GM23338 (cell line): ENCODE measurements around the gene ZNF516. TPM values are rescaled to one million over a fixed set of nuclear protein-coding genes. Genes with fewer than 3 reads are reported as not detected.

Experiments
- ATAC-seq: fragments of 200-7000 bp; cut with Tn5 transposase; 3 replicates; pipeline ENCODE4 v1.9.1; 2020
- DNase-seq: peaks from one replicate; pipeline ENCODE4 v3.0.0-alpha.2; 2015; ENCODE audit warnings: low spot score
- H2AFZ ChIP-seq: fragments of 200-600 bp; sonication (generic); 2 replicates; pipeline ENCODE4 v1.8.0; 2016; ENCODE audit warnings: antibody characterized with exemption, mild to moderate bottlenecking, moderate library complexity
- H3F3A ChIP-seq: fragments of 200-600 bp; sonication (generic); replicated peaks from 2 replicates; pipeline ENCODE4 v1.8.0; 2017; ENCODE audit warnings: antibody characterized with exemption, mixed run types, low read depth
- H3K27ac ChIP-seq: fragments of 200-600 bp; sonication (generic); 2 replicates; pipeline ENCODE4 v1.6.1; 2016; ENCODE audit warnings: low read depth
- H3K27me3 ChIP-seq: fragments of 200-600 bp; sonication (generic); 2 replicates; pipeline ENCODE4 v1.8.0; 2016; ENCODE audit warnings: mild to moderate bottlenecking, mixed run types, moderate library complexity; ENCODE audit not compliant: insufficient read depth
- H3K36me3 ChIP-seq: fragments of 200-600 bp; sonication (generic); 2 replicates; pipeline ENCODE4 v1.8.0; 2016; ENCODE audit warnings: mild to moderate bottlenecking; ENCODE audit not compliant: insufficient read depth
- H3K4me1 ChIP-seq: fragments of 200-600 bp; sonication (generic); 2 replicates; pipeline ENCODE4 v1.8.0; 2016; ENCODE audit warnings: mild to moderate bottlenecking, moderate library complexity; ENCODE audit not compliant: insufficient read depth
- H3K4me2 ChIP-seq: fragments of 200-600 bp; sonication (generic); 2 replicates; pipeline ENCODE4 v1.7.1; 2017; ENCODE audit warnings: mixed run types
- H3K4me3 ChIP-seq: fragments of 200-600 bp; sonication (generic); 2 replicates; pipeline ENCODE4 v1.6.1; 2016; ENCODE audit warnings: mixed run types
- H3K79me2 ChIP-seq: fragments of 200-600 bp; sonication (generic); replicated peaks from 2 replicates; pipeline ENCODE4 v1.8.0; 2017; ENCODE audit warnings: mild to moderate bottlenecking; ENCODE audit not compliant: insufficient read depth
- H3K9me2 ChIP-seq: fragments of 200-600 bp; sonication (generic); 2 replicates; pipeline ENCODE4 v1.8.0; 2017; ENCODE audit not compliant: insufficient read depth
- H4K20me1 ChIP-seq: fragments of 200-600 bp; sonication (generic); replicated peaks from 2 replicates; pipeline ENCODE4 v1.8.0; 2017; ENCODE audit warnings: mild to moderate bottlenecking; ENCODE audit not compliant: insufficient read depth
- H3K27ac Mint-ChIP-seq: 2 replicates; pipeline ENCODE4 v1.8.0; 2020; ENCODE audit warnings: inconsistent platforms, mild to moderate bottlenecking, moderate library complexity, mixed read lengths
- H3K27me3 Mint-ChIP-seq: 3 replicates; pipeline ENCODE4 v1.8.0; 2022; ENCODE audit warnings: low read depth, mild to moderate bottlenecking, moderate library complexity, mixed read lengths, inconsistent platforms; ENCODE audit not compliant: insufficient read depth, poor library complexity
- H3K36me3 Mint-ChIP-seq: 3 replicates; pipeline ENCODE4 v1.8.0; 2021; ENCODE audit warnings: low read depth, mild to moderate bottlenecking, inconsistent platforms, moderate library complexity, mixed read lengths
- H3K4me1 Mint-ChIP-seq: 3 replicates; pipeline ENCODE4 v1.8.0; 2020; ENCODE audit warnings: mild to moderate bottlenecking, inconsistent platforms, mixed read lengths
- H3K4me3 Mint-ChIP-seq: 3 replicates; pipeline ENCODE4 v1.8.0; 2021; ENCODE audit warnings: moderate library complexity, mild to moderate bottlenecking, inconsistent platforms, mixed read lengths
- H3K9me3 Mint-ChIP-seq: 3 replicates; pipeline ENCODE4 v1.8.0; 2020; ENCODE audit warnings: moderate library complexity, mild to moderate bottlenecking, inconsistent platforms, mixed read lengths
- CREB1 ChIP-seq: fragments of 250-450 bp; sonication (Bioruptor Pico); IDR thresholded peaks from 2 replicates; pipeline ENCODE4 v1.5.0; 2020; ENCODE audit warnings: low read depth, mild to moderate bottlenecking, moderate library complexity
- CTCF ChIP-seq, 2 experiments: fragments of 200-600 bp in 1 of 2; sonication (generic) in 1 of 2; conservative IDR thresholded peaks; 2 replicates each; pipeline versions ENCODE4 v1.5.1 to v1.6.1; 2016 to 2017; ENCODE audit warnings: antibody characterized with exemption in 2 of 2, low read depth in 2 of 2, mild to moderate bottlenecking in 2 of 2, moderate library complexity in 1 of 2
- ETS1 ChIP-seq: IDR thresholded peaks from 2 replicates; pipeline ENCODE4 v1.6.1; 2016; ENCODE audit warnings: antibody characterized with exemption
- EZH2 ChIP-seq: fragments of 200-600 bp; sonication (generic); IDR thresholded peaks from one replicate; pipeline ENCODE4 v1.8.0; 2017; ENCODE audit warnings: antibody characterized with exemption, mild to moderate bottlenecking, low read depth; ENCODE audit not compliant: unreplicated experiment
- EZH2phosphoT487 ChIP-seq: fragments of 200-600 bp; sonication (generic); IDR thresholded peaks from one replicate; pipeline ENCODE4 v1.8.1; 2018; ENCODE audit warnings: antibody characterized with exemption; ENCODE audit not compliant: unreplicated experiment
- JUNB ChIP-seq: IDR thresholded peaks from one replicate; pipeline ENCODE4 v1.6.1; 2016; ENCODE audit warnings: antibody characterized with exemption; ENCODE audit not compliant: unreplicated experiment
- NANOG ChIP-seq: IDR thresholded peaks from 2 replicates; pipeline ENCODE4 v1.6.1; 2016; ENCODE audit warnings: antibody characterized with exemption, borderline replicate concordance
- POLR2AphosphoS5 ChIP-seq: IDR thresholded peaks from 2 replicates; pipeline ENCODE4 v1.6.1; 2016; ENCODE audit warnings: antibody characterized with exemption, low read depth
- STAT1 ChIP-seq: IDR thresholded peaks from one replicate; pipeline ENCODE4 v1.6.1; 2016; ENCODE audit warnings: antibody characterized with exemption; ENCODE audit not compliant: unreplicated experiment
- ZNF114 ChIP-seq: fragments of 250-450 bp; sonication (Bioruptor Pico); IDR thresholded peaks from 2 replicates; pipeline ENCODE4 v1.5.0; 2020; ENCODE audit warnings: mild to moderate bottlenecking, moderate library complexity
- ZNF331 ChIP-seq: fragments of 250-450 bp; sonication (Bioruptor Pico); IDR thresholded peaks from 2 replicates; pipeline ENCODE4 v1.5.0; 2020; ENCODE audit warnings: low read depth, mild to moderate bottlenecking, moderate library complexity
- polyA plus RNA-seq: library from polyadenylated mRNA; unstranded; fragments of >200 nt; fragmentation: Nextera tagmentation; extraction: Ambion mirVana; gene quantifications from 2 replicates; pipeline ENCODE4 v1.2.1, GENCODE V29; 2016
- total RNA-seq: library from RNA; depleted of rRNA; stranded (reverse); fragments of >200 nt; shearing (Covaris generic); gene quantifications from 2 replicates; pipeline ENCODE4 v1.2.3, GENCODE V29; 2014
- TF ChIP-seq, protein P1 (sequence below): fragments of 250-450 bp; sonication (Bioruptor Pico); IDR thresholded peaks from 2 replicates; pipeline ENCODE4 v1.5.0; 2020; ENCODE audit warnings: mild to moderate bottlenecking, moderate library complexity
- TF ChIP-seq, protein P2 (sequence below): IDR thresholded peaks from one replicate; pipeline ENCODE4 v1.6.1; 2018; ENCODE audit warnings: antibody characterized with exemption; ENCODE audit not compliant: unreplicated experiment

The ZNF516 gene
- total and polyA plus RNA-seq, 2 experiments from 2014 or later = 11.9 to 24.2 TPM

DNA sequence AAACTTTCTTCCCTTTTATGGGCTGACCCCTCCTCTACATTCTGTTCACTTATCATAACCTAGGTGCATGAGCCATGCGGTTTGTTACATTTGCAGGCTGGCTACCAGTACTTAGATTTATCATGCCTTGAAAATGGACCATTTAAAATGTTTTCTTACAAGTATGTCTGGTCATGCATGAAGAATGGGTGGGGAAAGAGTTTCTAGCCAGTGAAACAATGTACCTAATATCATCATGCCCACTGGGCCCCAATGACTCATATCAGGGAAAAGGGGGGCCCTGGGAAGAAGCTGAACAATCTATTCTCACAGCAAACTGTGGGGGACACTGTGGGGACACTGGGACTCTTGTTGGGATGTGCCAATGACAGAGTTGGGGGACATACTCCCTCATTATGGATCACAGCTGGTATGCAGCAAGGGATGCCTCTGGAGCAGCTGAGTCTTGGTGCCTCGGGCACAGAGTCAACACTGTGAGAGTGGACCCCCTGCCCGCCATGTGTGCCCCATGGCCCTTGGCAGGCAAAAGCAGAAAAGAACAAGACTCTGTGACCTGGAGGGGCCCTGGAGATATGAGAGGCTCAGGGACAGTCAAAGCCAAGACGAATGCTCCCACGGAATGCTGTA lies 156.3 kb downstream of the ZNF516 start:
- Histone ChIP-seq H3K9me2 (peaks cover 8% of the 10 kb centered on the region), H3K4me1 (no peaks in the 10 kb centered on the region), H3F3A (no peaks in the 10 kb centered on the region), H3K27me3 (no peaks in the 10 kb centered on the region), H2AFZ (no peak overlapping the region), H3K4me2 (no peak overlapping the region), H3K36me3 (no peaks in the 10 kb centered on the region), H4K20me1 (no peaks in the 10 kb centered on the region), H3K4me3 (no peak overlapping the region), H3K27ac (no peak overlapping the region), H3K79me2 (no peaks in the 10 kb centered on the region)
- no peak overlapping the region for H3K4me3 Mint-ChIP-seq
- DNase-seq = no peak
- peaks cover 7% of the 10 kb centered on the region; the same call in 2 of the 3 replicates for H3K36me3 Mint-ChIP-seq
- no peaks in the 10 kb centered on the region for H3K4me1 Mint-ChIP-seq
- no peak for ATAC-seq
- H3K27me3 Mint-ChIP-seq = no peaks in the 10 kb centered on the region
- peaks cover 10% of the 10 kb centered on the region for H3K9me3 Mint-ChIP-seq
- H3K27ac Mint-ChIP-seq = no peak overlapping the region
- TF ChIP-seq ZNF114 (no peak), EZH2 (no peak), EZH2phosphoT487 (no peak), CREB1 (CRISPR knock-in tag) (no peak), ETS1 (no peak), POLR2AphosphoS5 (no peak), JUNB (no peak), NANOG (no peak), ZNF331 (no peak), STAT1 (no peak), CTCF (conservative IDR thresholded peaks at IDR 0.05; ENCODE audit: low read depth in 2 of 2) (no peak)
- TF ChIP-seq, protein P1, sequence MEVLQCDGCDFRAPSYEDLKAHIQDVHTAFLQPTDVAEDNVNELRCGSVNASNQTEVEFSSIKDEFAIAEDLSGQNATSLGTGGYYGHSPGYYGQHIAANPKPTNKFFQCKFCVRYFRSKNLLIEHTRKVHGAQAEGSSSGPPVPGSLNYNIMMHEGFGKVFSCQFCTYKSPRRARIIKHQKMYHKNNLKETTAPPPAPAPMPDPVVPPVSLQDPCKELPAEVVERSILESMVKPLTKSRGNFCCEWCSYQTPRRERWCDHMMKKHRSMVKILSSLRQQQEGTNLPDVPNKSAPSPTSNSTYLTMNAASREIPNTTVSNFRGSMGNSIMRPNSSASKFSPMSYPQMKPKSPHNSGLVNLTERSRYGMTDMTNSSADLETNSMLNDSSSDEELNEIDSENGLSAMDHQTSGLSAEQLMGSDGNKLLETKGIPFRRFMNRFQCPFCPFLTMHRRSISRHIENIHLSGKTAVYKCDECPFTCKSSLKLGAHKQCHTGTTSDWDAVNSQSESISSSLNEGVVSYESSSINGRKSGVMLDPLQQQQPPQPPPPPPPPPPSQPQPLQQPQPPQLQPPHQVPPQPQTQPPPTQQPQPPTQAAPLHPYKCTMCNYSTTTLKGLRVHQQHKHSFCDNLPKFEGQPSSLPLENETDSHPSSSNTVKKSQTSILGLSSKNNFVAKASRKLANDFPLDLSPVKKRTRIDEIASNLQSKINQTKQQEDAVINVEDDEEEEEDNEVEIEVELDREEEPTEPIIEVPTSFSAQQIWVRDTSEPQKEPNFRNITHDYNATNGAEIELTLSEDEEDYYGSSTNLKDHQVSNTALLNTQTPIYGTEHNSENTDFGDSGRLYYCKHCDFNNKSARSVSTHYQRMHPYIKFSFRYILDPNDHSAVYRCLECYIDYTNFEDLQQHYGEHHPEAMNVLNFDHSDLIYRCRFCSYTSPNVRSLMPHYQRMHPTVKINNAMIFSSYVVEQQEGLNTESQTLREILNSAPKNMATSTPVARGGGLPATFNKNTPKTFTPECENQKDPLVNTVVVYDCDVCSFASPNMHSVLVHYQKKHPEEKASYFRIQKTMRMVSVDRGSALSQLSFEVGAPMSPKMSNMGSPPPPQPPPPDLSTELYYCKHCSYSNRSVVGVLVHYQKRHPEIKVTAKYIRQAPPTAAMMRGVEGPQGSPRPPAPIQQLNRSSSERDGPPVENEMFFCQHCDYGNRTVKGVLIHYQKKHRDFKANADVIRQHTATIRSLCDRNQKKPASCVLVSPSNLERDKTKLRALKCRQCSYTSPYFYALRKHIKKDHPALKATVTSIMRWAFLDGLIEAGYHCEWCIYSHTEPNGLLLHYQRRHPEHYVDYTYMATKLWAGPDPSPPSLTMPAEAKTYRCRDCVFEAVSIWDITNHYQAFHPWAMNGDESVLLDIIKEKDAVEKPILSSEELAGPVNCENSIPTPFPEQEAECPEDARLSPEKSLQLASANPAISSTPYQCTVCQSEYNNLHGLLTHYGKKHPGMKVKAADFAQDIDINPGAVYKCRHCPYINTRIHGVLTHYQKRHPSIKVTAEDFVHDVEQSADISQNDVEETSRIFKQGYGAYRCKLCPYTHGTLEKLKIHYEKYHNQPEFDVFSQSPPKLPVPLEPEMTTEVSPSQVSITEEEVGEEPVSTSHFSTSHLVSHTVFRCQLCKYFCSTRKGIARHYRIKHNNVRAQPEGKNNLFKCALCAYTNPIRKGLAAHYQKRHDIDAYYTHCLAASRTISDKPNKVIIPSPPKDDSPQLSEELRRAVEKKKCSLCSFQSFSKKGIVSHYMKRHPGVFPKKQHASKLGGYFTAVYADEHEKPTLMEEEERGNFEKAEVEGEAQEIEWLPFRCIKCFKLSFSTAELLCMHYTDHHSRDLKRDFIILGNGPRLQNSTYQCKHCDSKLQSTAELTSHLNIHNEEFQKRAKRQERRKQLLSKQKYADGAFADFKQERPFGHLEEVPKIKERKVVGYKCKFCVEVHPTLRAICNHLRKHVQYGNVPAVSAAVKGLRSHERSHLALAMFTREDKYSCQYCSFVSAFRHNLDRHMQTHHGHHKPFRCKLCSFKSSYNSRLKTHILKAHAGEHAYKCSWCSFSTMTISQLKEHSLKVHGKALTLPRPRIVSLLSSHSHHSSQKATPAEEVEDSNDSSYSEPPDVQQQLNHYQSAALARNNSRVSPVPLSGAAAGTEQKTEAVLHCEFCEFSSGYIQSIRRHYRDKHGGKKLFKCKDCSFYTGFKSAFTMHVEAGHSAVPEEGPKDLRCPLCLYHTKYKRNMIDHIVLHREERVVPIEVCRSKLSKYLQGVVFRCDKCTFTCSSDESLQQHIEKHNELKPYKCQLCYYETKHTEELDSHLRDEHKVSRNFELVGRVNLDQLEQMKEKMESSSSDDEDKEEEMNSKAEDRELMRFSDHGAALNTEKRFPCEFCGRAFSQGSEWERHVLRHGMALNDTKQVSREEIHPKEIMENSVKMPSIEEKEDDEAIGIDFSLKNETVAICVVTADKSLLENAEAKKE (CRISPR knock-in tag) = no peak
- TF ChIP-seq, protein P2, sequence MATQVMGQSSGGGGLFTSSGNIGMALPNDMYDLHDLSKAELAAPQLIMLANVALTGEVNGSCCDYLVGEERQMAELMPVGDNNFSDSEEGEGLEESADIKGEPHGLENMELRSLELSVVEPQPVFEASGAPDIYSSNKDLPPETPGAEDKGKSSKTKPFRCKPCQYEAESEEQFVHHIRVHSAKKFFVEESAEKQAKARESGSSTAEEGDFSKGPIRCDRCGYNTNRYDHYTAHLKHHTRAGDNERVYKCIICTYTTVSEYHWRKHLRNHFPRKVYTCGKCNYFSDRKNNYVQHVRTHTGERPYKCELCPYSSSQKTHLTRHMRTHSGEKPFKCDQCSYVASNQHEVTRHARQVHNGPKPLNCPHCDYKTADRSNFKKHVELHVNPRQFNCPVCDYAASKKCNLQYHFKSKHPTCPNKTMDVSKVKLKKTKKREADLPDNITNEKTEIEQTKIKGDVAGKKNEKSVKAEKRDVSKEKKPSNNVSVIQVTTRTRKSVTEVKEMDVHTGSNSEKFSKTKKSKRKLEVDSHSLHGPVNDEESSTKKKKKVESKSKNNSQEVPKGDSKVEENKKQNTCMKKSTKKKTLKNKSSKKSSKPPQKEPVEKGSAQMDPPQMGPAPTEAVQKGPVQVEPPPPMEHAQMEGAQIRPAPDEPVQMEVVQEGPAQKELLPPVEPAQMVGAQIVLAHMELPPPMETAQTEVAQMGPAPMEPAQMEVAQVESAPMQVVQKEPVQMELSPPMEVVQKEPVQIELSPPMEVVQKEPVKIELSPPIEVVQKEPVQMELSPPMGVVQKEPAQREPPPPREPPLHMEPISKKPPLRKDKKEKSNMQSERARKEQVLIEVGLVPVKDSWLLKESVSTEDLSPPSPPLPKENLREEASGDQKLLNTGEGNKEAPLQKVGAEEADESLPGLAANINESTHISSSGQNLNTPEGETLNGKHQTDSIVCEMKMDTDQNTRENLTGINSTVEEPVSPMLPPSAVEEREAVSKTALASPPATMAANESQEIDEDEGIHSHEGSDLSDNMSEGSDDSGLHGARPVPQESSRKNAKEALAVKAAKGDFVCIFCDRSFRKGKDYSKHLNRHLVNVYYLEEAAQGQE = no peak
